ENCODE measurements around the gene IGF2R. TPM values are rescaled to one million over a fixed set of nuclear protein-coding genes. Genes with fewer than 3 reads are reported as not detected.

The IGF2R gene
- total RNA-seq, 4 donors from 2014 or later: 60.0 to 93.4 (median 71.7) TPM

DNA sequence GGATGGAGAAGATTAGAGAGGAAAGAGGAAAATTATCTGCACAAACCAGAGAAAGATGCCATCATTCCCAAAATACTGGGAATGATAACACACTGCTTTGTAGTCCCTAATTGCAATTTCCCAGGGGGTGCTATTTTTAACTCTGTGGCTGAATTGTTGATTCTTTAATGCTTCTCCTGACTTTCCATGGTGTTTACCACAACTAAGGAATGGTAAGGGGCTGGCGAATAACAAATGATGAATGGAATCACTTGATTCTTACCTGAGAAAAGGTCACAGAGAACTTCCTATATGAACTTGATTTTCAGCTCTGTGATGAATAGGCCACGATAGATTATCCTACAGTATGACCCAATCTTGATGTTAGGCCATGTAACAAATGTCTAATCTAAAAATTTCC lies 22.0 kb upstream of the IGF2R start:
- intact Hi-C loops (cut with DNase I; ENCODE audit: low total_unique reads): no loop called here
- DNase-seq (ENCODE audit: low spot score in 2 of 2): no peak
- no peak overlapping the region for H3K4me3 ChIP-seq (ENCODE audit: low read depth, poor library complexity, severe bottlenecking)
- no peak for TF ChIP-seq POLR2A (IDR thresholded peaks at IDR 0.05)
- TF ChIP-seq CTCF (IDR thresholded peaks at IDR 0.05): no peak
- 85 to 86% methylated on average over 2 of the region's 2 CpGs for WGBS, 2 donors

GRCh38 chr6:159948199-159948598 lies 20.7 kb upstream of the IGF2R start:
- DNase-seq (ENCODE audit: low spot score in 2 of 2): no peak
- intact Hi-C loops (cut with DNase I; ENCODE audit: low total_unique reads): no loop called here
- 93 to 94% methylated on average over 4 of the region's 4 CpGs for WGBS, 2 donors
- H3K4me3 ChIP-seq (ENCODE audit: low read depth, poor library complexity, severe bottlenecking): no peak overlapping the region
- no peak for TF ChIP-seq CTCF (IDR thresholded peaks at IDR 0.05)
- TF ChIP-seq POLR2A (IDR thresholded peaks at IDR 0.05): no peak

DNA sequence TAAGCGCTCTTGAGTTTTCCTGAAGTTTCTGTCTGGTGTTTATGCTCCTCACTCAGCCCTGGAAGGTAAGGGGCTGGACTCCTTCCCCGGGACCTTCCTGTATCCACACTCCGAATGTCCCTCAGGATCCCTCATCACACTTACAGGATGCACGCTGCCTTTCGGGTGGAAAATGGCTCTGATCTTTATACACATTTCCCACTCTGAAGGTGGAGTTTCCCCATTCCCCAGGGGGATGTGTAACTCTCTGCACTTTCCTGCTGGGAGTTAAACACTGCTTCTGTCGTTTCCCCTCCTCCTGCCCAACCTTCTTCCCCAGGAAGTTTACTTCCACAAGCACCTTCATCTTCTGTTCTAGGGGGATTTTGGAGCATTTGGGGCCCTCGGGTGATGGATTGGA lies 17.1 kb upstream of the IGF2R start:
- TF ChIP-seq POLR2A (IDR thresholded peaks at IDR 0.05) (no peak), CTCF (IDR thresholded peaks at IDR 0.05) (no peak)
- WGBS, 2 donors: 73 to 74% methylated on average over 7 of the region's 7 CpGs
- intact Hi-C loops (cut with DNase I; ENCODE audit: low total_unique reads): no loop called here
- no peak overlapping the region for H3K4me3 ChIP-seq (ENCODE audit: low read depth, poor library complexity, severe bottlenecking)
- DNase-seq (ENCODE audit: low spot score in 2 of 2): no peak

DNA sequence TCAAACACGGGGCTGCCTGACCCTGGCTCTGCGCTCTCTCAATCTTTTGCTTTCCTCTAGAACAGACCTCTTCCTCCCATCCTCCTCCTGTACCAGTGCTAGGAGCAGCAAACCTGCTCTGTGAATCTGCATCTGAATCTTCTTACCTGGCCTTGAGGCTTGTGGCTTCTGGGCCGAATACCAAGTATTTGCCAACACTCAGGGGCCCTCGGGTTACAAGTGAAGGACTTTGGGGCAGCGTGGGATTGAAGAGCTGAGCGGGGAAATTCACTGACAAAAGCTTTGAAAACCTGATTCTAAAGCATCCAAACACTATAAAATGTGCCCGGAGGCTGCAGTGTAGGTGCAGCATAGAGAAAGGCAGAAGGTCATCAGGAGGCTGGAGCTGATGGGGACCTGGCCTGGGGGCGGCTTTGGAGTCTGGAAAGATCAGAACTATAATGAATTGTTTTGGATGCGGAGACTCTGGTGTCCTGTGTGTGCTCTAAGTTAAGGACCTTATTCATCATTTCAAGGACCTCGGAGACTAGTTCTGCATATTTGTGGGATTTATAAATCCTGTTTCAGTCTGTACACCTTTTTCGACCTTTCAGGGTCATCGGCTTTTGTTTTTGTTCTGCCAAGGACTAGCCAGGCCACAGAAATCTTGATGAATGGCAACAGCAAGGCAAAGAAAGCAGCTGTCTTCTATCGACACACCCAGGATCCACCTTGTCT lies 16.4 kb upstream of the IGF2R start:
- no peak overlapping the region for H3K4me3 ChIP-seq (ENCODE audit: low read depth, poor library complexity, severe bottlenecking)
- WGBS, 2 donors: 77 to 85% methylated on average over 13 of the region's 13 CpGs
- no peak for DNase-seq (ENCODE audit: low spot score in 2 of 2)
- TF ChIP-seq CTCF (IDR thresholded peaks at IDR 0.05): no peak
- TF ChIP-seq POLR2A (IDR thresholded peaks at IDR 0.05): no peak
- intact Hi-C loops (cut with DNase I; ENCODE audit: low total_unique reads): no loop called here

GRCh38 chr6:159953091-159953601 lies 15.7 kb upstream of the IGF2R start:
- TF ChIP-seq CTCF (IDR thresholded peaks at IDR 0.05): no peak
- WGBS, 2 donors: 41 to 46% methylated on average over 9 of the region's 9 CpGs
- DNase-seq (ENCODE audit: low spot score in 2 of 2): no peak
- intact Hi-C loops (cut with DNase I; ENCODE audit: low total_unique reads): no loop called here
- no peak overlapping the region for H3K4me3 ChIP-seq (ENCODE audit: low read depth, poor library complexity, severe bottlenecking)

DNA sequence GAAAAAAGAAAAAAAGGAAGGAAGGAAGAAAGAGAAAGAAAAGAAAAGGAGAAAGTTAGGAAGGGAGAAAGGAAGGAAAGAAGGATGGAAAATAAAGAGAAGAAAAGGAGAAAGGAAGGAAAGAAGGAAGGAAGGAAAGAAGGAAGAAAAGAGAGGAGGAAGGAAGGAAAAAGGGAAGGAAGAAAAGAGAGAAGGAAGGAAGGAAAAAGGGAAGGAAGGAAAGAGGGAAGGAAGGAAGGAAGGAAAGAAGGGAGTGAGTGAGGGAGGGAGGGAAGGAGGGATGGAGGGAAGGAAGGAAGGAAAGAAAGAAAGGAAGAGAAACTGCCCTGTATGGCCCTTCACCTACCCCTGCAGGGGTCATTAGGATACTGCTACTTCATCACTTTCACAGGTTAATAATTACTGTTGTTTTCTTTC lies 12.9 kb upstream of the IGF2R start:
- no peak overlapping the region for H3K4me3 ChIP-seq (ENCODE audit: low read depth, poor library complexity, severe bottlenecking)
- no peak for DNase-seq (ENCODE audit: low spot score in 2 of 2)
- intact Hi-C loops (cut with DNase I; ENCODE audit: low total_unique reads): no loop called here
- no peak for TF ChIP-seq POLR2A (IDR thresholded peaks at IDR 0.05)
- no peak for TF ChIP-seq CTCF (IDR thresholded peaks at IDR 0.05)

Measured in lower leg skin (tissue), 4 donors.